ENCODE measurements around the gene SORBS1. TPM values are rescaled to one million over a fixed set of nuclear protein-coding genes. Genes with fewer than 3 reads are reported as not detected.

SORBS1 gene
- total and polyA plus RNA-seq, 2 donors (not counting 3 experiments of a cell fraction or from before 2014, with no cell fraction given) = 2.0 to 7.9 TPM

- Histone ChIP-seq H3K27ac (ENCODE audit: insufficient read depth, low read depth, low read length) (no peak overlapping the region), H3K9ac (replicated peaks; ENCODE audit: extremely low read depth, insufficient read depth, low read length) (no peak overlapping the region), H3K27me3 (ENCODE audit: control insufficient read depth in 2 of 2, insufficient read depth in 2 of 2, low read length in 2 of 2) (no peaks in the 10 kb centered on the region), H3K9me3 (replicated peaks; ENCODE audit: control insufficient read depth, insufficient read depth, low read length) (no peaks in the 10 kb centered on the region), H3K79me2 (ENCODE audit: control insufficient read depth, insufficient read depth, low read length) (no peaks in the 10 kb centered on the region), H3K4me3 (replicated peaks in 1 of 3; ENCODE audit: insufficient read depth in 1 of 3, low read depth in 1 of 3, low read length in 3 of 3) (no peak overlapping the region), H4K20me1 (replicated peaks; ENCODE audit: control insufficient read depth, extremely low read depth, insufficient read depth, low read length) (no peaks in the 10 kb centered on the region), H3K4me2 (ENCODE audit: insufficient read depth, low read length) (no peak overlapping the region), H2AFZ (ENCODE audit: low read depth, low read length) (no peak overlapping the region), H3K36me3 (ENCODE audit: control insufficient read depth in 2 of 2, extremely low read depth in 1 of 2, insufficient read depth in 2 of 2, low read length in 2 of 2) (no peaks in the 10 kb centered on the region), H3K4me1 (ENCODE audit: control insufficient read depth, extremely low read depth, insufficient read depth, low read length) (peaks cover 4% of the 10 kb centered on the region), H3K9me1 (replicated peaks; ENCODE audit: control insufficient read depth, extremely low read depth, insufficient read depth, low read length) (no peaks in the 10 kb centered on the region)
- dilution Hi-C loops (cut with MboI; ENCODE audit: extremely low pct_ligation_motif_present, low sequenced_read_pairs) (no loop called here), intact Hi-C loops (cut with micrococcal nuclease) (no loop called here)
- ChIA-PET CTCF (interaction anchor here (1.3 to 2.5 kb wide), 3 partner anchors 8 to 24 kb away, joined by 3 to 11 read pairs (median 3); no protein-coding TSS in a partner anchor), POLR2A (no interaction called here)
- FAIRE-seq = no peak
- no peak for DNase-seq (ENCODE audit: low read depth, low spot score)
- TF ChIP-seq EZH2 (IDR thresholded peaks at IDR 0.05; ENCODE audit: borderline replicate concordance, low read depth, low read length, severe bottlenecking) (no peak), POLR2A (IDR thresholded peaks at IDR 0.05; ENCODE audit: low read depth, low read length) (no peak), POLR2AphosphoS5 (IDR thresholded peaks at IDR 0.05; ENCODE audit: insufficient read depth, low read depth, low read length) (no peak), MAX (IDR thresholded peaks at IDR 0.05; ENCODE audit: insufficient read depth, insufficient read length) (no peak), FOS (IDR thresholded peaks at IDR 0.05; ENCODE audit: borderline replicate concordance, insufficient read depth, low read length) (no peak), MYC (IDR thresholded peaks at IDR 0.05; ENCODE audit: low read depth, low read length) (no peak), GATA2 (IDR thresholded peaks at IDR 0.05; ENCODE audit: insufficient read depth, insufficient read length, low read depth, low read length) (no peak), JUN (IDR thresholded peaks at IDR 0.05; ENCODE audit: borderline replicate concordance, insufficient read depth, insufficient read length, low read depth) (no peak)
- TF ChIP-seq, protein P1, sequence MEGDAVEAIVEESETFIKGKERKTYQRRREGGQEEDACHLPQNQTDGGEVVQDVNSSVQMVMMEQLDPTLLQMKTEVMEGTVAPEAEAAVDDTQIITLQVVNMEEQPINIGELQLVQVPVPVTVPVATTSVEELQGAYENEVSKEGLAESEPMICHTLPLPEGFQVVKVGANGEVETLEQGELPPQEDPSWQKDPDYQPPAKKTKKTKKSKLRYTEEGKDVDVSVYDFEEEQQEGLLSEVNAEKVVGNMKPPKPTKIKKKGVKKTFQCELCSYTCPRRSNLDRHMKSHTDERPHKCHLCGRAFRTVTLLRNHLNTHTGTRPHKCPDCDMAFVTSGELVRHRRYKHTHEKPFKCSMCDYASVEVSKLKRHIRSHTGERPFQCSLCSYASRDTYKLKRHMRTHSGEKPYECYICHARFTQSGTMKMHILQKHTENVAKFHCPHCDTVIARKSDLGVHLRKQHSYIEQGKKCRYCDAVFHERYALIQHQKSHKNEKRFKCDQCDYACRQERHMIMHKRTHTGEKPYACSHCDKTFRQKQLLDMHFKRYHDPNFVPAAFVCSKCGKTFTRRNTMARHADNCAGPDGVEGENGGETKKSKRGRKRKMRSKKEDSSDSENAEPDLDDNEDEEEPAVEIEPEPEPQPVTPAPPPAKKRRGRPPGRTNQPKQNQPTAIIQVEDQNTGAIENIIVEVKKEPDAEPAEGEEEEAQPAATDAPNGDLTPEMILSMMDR (IDR thresholded peaks at IDR 0.05; ENCODE audit: extremely low read depth in 1 of 2, insufficient read depth in 1 of 2, low read depth in 1 of 2, low read length in 2 of 2) = no peak
- no TSS peak for BruUV-seq (replicated peaks)
Observed at GRCh38 chr10:95395947-95396449, 165.2 kb downstream of the SORBS1 start.

Data from endothelial cell of umbilical vein (primary cell).